ENCODE measurements around the gene C1QTNF5.

C1QTNF5 gene

GRCh38 chr11:119293461-119293860 lies 47.2 kb downstream of the C1QTNF5 start:
- H3K4me3 ChIP-seq (ENCODE audit: low read depth, low read length), result no peak overlapping the region
- DNase-seq (ENCODE audit: low read depth), result no peak
- TF ChIP-seq MAX (IDR thresholded peaks at IDR 0.05; ENCODE audit: low read depth, low read length) (no peak), MYC (IDR thresholded peaks at IDR 0.05; ENCODE audit: low read depth, low read length) (no peak), POLR2A (IDR thresholded peaks at IDR 0.05; ENCODE audit: extremely low read depth, insufficient read length) (no peak), CTCF (IDR thresholded peaks at IDR 0.05; ENCODE audit: low read depth, low read length) (no peak)

DNA sequence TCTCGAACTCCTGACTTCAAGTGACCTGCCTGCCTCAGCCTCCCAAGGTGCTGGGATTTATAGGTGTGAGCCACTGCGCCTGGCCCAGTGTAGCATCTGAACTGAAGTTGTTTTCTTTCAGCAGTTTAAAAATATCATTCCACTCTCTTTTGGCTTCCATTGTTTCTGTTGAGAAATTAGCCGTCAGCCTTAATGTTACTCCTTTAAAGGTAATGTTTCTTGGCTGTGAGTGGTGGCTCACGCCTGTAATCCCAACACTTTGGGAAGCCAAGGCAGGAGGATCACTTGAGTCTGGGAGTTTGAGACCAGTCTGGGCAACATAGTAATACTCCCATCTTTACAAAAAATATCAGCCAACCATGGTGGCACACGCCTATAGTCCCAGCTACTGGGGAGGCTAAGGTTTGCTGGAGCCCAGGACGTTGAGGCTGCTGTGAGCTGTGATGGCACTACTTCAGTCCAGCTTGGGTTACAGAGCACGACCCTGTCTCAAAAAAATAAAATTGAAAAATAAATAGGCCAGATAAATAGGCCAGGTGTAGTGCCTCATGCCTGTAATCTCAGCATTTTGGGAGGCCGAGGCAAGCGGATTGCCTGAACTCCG lies 49.7 kb downstream of the C1QTNF5 start:
- no peak overlapping the region for H3K4me3 ChIP-seq (ENCODE audit: low read depth, low read length)

More for the DNA sequence above, 49.7 kb downstream of the C1QTNF5 start:
- TF ChIP-seq MAX (IDR thresholded peaks at IDR 0.05; ENCODE audit: low read depth, low read length) (no peak), MYC (IDR thresholded peaks at IDR 0.05; ENCODE audit: low read depth, low read length) (no peak), POLR2A (IDR thresholded peaks at IDR 0.05; ENCODE audit: extremely low read depth, insufficient read length) (no peak), CTCF (IDR thresholded peaks at IDR 0.05; ENCODE audit: low read depth, low read length) (no peak)
- DNase-seq (ENCODE audit: low read depth), result no peak
